HepG2 (cell line): ENCODE results near the gene RIPOR3. TPM values are rescaled to one million over a fixed set of nuclear protein-coding genes. Genes with fewer than 3 reads are reported as not detected.

Experiments used
- ARNT2 ChIP-seq: sonication (generic); formaldehyde crosslinking; IDR thresholded peaks from 2 replicates; pipeline ENCODE4 v1.8.0; 2022; ENCODE audit warnings: mild to moderate bottlenecking, low read depth, missing genetic modification reagents, moderate library complexity
- ATF4 ChIP-seq, 2 experiments: fragments of 450-650 bp in 1 of 2; sonication (generic) in 1 of 2; formaldehyde crosslinking; IDR thresholded peaks; 2 replicates each; pipeline versions ENCODE4 v1.5.0 to v1.8.0; 2020 to 2022; ENCODE audit warnings: mild to moderate bottlenecking in 1 of 2, missing genetic modification reagents in 1 of 2
- CHCHD3 ChIP-seq: sonication (generic); formaldehyde crosslinking; IDR thresholded peaks from 2 replicates; pipeline ENCODE4 v1.8.0; 2022; ENCODE audit warnings: mild to moderate bottlenecking, missing genetic modification reagents, moderate library complexity
- FLYWCH1 ChIP-seq: sonication (generic); formaldehyde crosslinking; IDR thresholded peaks from 2 replicates; pipeline ENCODE4 v1.8.1; 2023; ENCODE audit warnings: mild to moderate bottlenecking, missing genetic modification reagents
- GATAD1 ChIP-seq: IDR thresholded peaks from 2 replicates; pipeline ENCODE4 v1.6.1; 2016; ENCODE audit warnings: missing genetic modification reagents, missing compliant biosample characterization
- ISL2 ChIP-seq: sonication (generic); formaldehyde crosslinking; IDR thresholded peaks from 2 replicates; pipeline ENCODE4 v1.5.0; 2020; ENCODE audit warnings: missing genetic modification reagents
- MIER3 ChIP-seq: IDR thresholded peaks from 2 replicates; pipeline ENCODE4 v1.6.1; 2016; ENCODE audit warnings: missing compliant biosample characterization, borderline replicate concordance
- SMAD9 ChIP-seq: sonication (generic); formaldehyde crosslinking; IDR thresholded peaks from 2 replicates; pipeline ENCODE4 v1.5.1; 2020; ENCODE audit warnings: mild to moderate bottlenecking, missing genetic modification reagents
- SSRP1 ChIP-seq: IDR thresholded peaks from 2 replicates; pipeline ENCODE4 v1.6.1; 2016; ENCODE audit warnings: control low read depth
- THAP7 ChIP-seq: sonication (generic); formaldehyde crosslinking; IDR thresholded peaks from 2 replicates; pipeline ENCODE4 v1.8.1; 2023; ENCODE audit warnings: mild to moderate bottlenecking, missing genetic modification reagents
- ZMYM3 ChIP-seq: sonication (generic); formaldehyde crosslinking; IDR thresholded peaks from 2 replicates; pipeline ENCODE4 v1.5.1; 2020; ENCODE audit warnings: mild to moderate bottlenecking, missing genetic modification reagents
- ZNF232 ChIP-seq: sonication (generic); formaldehyde crosslinking; IDR thresholded peaks from 2 replicates; pipeline ENCODE4 v1.4.0; 2020; ENCODE audit warnings: missing genetic modification reagents, borderline replicate concordance
- ZNF691 ChIP-seq: sonication (generic); formaldehyde crosslinking; IDR thresholded peaks from 2 replicates; pipeline ENCODE4 v1.4.0; 2020; ENCODE audit warnings: missing genetic modification reagents, low read depth, mild to moderate bottlenecking, borderline replicate concordance
- ZUFSP ChIP-seq: sonication (generic); formaldehyde crosslinking; IDR thresholded peaks from 2 replicates; pipeline ENCODE4 v1.9.0; 2021; ENCODE audit warnings: missing genetic modification reagents, mild to moderate bottlenecking, borderline replicate concordance
- polyA plus RNA-seq, 8 experiments: library from polyadenylated mRNA; depleted of rRNA in 3 of 8; stranded (reverse) in 7 of 8; unstranded in 1 of 8; fragments of >200 nt; fragmentation: Illumina TruSeq in 4 of 8; extraction: Trizol in 4 of 8; gene quantifications; 2 replicates each; pipeline versions ENCODE4 v1.2.1 to v1.2.3, GENCODE V29; 2011 to 2016; ENCODE audit warnings: low read depth in 4 of 8, missing spikeins in 1 of 8, mixed read lengths in 1 of 8; ENCODE audit not compliant: insufficient read depth in 1 of 8
- total RNA-seq, 5 experiments: library from RNA; depleted of rRNA; stranded (reverse); fragments of >200 nt; fragmentation: Illumina TruSeq; extraction: Trizol; gene quantifications; 2 replicates each; pipeline ENCODE4 v1.2.3, GENCODE V29; 2016; ENCODE audit warnings: low read depth in 1 of 5
- TF ChIP-seq, protein P1 (sequence below): sonication (generic); formaldehyde crosslinking; IDR thresholded peaks from 2 replicates; pipeline ENCODE4 v1.4.0; 2020; ENCODE audit warnings: missing genetic modification reagents
- TF ChIP-seq, protein P2 (sequence below): sonication (generic); formaldehyde crosslinking; IDR thresholded peaks from 2 replicates; pipeline ENCODE4 v1.4.0; 2020; ENCODE audit warnings: missing genetic modification reagents
- TF ChIP-seq, protein P3 (sequence below): sonication (generic); formaldehyde crosslinking; IDR thresholded peaks from 2 replicates; pipeline ENCODE4 v1.4.0; 2020; ENCODE audit warnings: mild to moderate bottlenecking, missing genetic modification reagents
- TF ChIP-seq, protein P4 (sequence below): sonication (generic); formaldehyde crosslinking; IDR thresholded peaks from 2 replicates; pipeline ENCODE4 v1.4.0; 2020; ENCODE audit warnings: low read depth, mild to moderate bottlenecking, missing genetic modification reagents

Gene RIPOR3
- total and polyA plus RNA-seq, 2 of the 13 experiments (the other 11 are each of a cell fraction or from before 2014, with no cell fraction given) = 0.18 TPM; not detected in 1

GRCh38 chr20:50726955-50727791, 35.8 kb upstream of the RIPOR3 start (continued):
- TF ChIP-seq GATAD1 (CRISPR knock-in tag) (no peak), ISL2 (no peak), THAP7 (CRISPR knock-in tag) (no peak), ZNF232 (CRISPR knock-in tag) (0 out of 2 replicates have a peak, but pooled peaks have one; percentile 6), SSRP1 (CRISPR knock-in tag) (no peak), ARNT2 (CRISPR knock-in tag) (no peak), ATF4 (CRISPR knock-in tag; IDR thresholded peaks at IDR 0.05) (no peak), CHCHD3 (CRISPR knock-in tag) (no peak), ZUFSP (no peak), ZMYM3 (CRISPR knock-in tag) (no peak), FLYWCH1 (no peak), ZNF691 (CRISPR knock-in tag) (no peak), SMAD9 (CRISPR knock-in tag) (no peak), MIER3 (CRISPR knock-in tag) (no peak)
- TF ChIP-seq, protein P1, sequence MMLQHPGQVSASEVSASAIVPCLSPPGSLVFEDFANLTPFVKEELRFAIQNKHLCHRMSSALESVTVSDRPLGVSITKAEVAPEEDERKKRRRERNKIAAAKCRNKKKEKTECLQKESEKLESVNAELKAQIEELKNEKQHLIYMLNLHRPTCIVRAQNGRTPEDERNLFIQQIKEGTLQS (CRISPR knock-in tag) = no peak
- TF ChIP-seq, protein P2, sequence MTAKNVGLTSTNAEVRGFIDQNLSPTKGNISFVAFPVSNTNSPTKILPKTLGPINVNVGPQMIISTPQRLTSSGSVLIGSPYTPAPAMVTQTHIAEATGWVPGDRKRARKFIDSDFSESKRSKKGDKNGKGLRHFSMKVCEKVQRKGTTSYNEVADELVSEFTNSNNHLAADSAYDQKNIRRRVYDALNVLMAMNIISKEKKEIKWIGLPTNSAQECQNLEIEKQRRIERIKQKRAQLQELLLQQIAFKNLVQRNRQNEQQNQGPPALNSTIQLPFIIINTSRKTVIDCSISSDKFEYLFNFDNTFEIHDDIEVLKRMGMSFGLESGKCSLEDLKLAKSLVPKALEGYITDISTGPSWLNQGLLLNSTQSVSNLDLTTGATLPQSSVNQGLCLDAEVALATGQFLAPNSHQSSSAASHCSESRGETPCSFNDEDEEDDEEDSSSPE (CRISPR knock-in tag) = no peak
- TF ChIP-seq, protein P3, sequence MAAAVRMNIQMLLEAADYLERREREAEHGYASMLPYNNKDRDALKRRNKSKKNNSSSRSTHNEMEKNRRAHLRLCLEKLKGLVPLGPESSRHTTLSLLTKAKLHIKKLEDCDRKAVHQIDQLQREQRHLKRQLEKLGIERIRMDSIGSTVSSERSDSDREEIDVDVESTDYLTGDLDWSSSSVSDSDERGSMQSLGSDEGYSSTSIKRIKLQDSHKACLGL (CRISPR knock-in tag) = no peak
- TF ChIP-seq, protein P4, sequence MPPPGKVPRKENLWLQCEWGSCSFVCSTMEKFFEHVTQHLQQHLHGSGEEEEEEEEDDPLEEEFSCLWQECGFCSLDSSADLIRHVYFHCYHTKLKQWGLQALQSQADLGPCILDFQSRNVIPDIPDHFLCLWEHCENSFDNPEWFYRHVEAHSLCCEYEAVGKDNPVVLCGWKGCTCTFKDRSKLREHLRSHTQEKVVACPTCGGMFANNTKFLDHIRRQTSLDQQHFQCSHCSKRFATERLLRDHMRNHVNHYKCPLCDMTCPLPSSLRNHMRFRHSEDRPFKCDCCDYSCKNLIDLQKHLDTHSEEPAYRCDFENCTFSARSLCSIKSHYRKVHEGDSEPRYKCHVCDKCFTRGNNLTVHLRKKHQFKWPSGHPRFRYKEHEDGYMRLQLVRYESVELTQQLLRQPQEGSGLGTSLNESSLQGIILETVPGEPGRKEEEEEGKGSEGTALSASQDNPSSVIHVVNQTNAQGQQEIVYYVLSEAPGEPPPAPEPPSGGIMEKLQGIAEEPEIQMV (CRISPR knock-in tag) = no peak
